HG03439 (cell line): ENCODE measurements around the gene TPX2.

ENCODE experiments used
- ATAC-seq: cut with Tn5 transposase; IDR thresholded peaks from one replicate; pipeline ENCODE4 v1.9.1; 2021; ENCODE audit warnings: mild to moderate bottlenecking, moderate library complexity; ENCODE audit not compliant: unreplicated experiment

Gene TPX2

GRCh38 chr20:31760519-31761240, 21.6 kb downstream of the TPX2 start:
- no peak for ATAC-seq

GRCh38 chr20:31764641-31765305, 25.7 kb downstream of the TPX2 start:
- ATAC-seq = no peak

- no peak for ATAC-seq
Observed at GRCh38 chr20:31767805-31768204, 28.7 kb downstream of the TPX2 start.

DNA sequence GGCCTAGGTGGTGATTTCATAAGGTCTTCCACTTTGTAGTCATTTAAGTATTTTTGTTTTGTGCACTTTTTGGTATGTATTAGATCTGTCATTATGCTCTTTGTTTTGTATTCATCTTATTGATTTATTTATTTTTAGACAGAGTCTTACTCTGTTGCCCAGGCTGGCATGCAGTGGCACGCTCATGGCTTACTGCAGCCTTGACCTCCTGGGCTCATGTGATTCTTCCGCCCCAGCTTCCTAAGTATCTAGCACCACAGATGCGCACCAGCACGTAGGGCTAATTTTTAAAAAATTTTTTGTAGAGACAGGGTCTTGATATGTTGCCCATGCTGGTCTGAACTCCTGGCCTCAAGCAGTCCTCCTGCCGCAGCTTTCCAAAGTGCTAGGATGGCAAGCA, 30.6 kb downstream of the TPX2 start:
- no peak for ATAC-seq

- ATAC-seq = no peak
Observed at GRCh38 chr20:31770243-31770642, 31.2 kb downstream of the TPX2 start.

- no peak for ATAC-seq
Observed at GRCh38 chr20:31774408-31774807, 35.3 kb downstream of the TPX2 start.

DNA sequence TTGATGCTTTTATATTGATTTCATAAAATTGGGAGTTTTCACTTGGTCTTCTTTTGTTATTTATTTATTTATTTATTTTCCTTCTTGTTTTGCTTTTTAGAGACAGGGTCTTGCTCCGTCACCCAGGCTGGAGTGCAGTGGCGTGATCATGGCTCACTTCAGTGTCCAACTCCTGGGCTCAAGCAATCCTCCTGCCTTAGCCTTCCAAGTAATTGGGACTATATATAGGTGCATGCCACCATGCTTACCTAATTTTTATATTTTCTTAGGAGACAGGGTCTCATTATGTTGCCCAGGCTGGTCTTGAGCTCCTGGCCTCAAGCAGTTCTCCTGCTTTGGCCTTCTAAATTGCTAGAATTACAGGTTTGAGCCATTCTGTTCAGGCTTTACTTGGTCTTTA, 41.7 kb downstream of the TPX2 start:
- ATAC-seq = no peak

DNA sequence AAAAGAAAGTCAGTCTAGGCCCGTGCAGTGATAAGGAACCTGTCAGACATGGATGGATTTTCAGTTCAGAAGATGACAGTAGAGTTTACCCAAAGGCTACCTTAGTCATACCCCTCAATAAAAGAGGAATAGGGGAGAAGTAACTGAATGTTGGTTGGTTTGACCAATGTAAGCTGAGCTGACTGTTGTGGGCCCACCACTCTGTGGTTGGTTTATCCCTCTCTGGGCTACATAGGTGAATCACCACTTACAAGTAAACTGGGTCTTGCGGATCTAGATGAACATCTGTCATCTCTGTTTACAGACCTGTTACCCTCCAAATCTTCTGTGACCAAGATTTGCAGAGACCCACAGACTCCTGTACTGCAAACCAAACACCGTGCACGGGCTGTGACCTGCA, 42.9 kb downstream of the TPX2 start:
- no peak for ATAC-seq

DNA sequence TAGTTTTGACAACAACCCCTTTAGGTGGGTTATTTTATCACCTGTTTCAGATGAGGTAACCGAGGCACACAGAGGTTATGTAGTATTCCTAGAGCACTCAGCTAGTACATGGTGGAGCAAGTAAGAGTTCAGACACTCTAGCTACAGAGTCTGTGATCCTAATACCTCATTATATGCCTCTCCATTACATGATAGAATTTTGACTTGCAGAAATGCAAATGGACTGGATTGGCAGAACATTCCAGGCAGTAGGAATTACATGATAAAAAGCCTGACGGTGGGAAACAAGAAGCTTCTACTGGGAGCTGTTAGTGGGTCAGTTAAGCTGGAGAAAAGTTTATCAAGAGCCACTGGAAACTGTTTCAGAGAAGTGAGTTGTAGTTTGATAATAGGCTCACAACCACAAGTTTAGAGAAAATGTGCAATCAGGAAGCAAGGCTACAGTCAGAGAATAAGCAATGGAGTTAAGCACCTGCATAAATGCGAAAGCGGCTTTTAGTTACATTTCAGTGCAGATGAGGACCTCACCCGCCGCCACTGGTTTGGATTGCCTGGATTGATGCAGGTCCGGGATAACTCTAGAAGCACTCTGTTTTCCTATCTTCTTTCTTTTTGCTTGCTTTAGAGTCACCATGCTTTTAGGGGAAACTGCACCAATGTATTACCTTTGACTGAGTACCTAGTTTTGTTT, 45.4 kb downstream of the TPX2 start:
- ATAC-seq = no peak

- no peak for ATAC-seq
Observed at GRCh38 chr20:31785089-31785488, 46.0 kb downstream of the TPX2 start.

DNA sequence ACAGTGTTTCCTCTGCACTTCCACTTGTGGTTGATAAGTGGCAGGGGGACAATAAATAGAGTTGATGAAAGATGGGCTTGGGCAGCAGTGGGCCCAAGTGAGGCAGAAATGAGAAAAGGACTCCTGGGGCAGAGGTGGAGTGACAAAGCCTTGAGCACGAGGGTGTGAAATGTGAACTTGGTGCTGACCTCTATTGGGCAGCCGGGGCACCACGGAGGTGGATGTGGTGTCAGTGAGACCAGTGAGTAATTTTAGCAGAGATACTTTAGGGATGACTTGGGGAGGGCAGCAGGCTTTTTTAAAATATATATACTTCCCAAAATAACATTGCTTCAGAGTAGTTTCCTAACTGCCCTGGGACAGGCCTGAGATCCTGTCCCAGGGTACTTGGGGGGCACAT, 49.5 kb downstream of the TPX2 start:
- ATAC-seq = no peak

DNA sequence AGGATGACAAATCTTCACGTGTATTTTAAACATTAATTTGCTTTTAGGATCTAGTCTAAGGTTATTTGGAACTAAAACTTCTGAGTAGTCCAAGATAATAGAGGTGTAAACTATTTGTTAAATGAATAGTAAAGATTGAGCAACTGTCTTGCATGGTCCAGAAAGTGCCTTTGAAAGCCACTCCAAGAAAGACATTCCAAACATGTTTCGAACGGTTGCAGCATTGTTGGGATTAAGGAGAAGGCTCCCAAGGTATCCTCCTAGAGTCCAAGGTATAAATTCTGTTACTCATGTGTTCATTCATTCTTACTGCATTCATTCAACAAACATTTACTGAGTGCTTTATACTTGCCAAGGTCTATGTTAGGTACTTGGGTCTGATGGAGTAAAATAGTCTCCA, 51.3 kb downstream of the TPX2 start:
- no peak for ATAC-seq

DNA sequence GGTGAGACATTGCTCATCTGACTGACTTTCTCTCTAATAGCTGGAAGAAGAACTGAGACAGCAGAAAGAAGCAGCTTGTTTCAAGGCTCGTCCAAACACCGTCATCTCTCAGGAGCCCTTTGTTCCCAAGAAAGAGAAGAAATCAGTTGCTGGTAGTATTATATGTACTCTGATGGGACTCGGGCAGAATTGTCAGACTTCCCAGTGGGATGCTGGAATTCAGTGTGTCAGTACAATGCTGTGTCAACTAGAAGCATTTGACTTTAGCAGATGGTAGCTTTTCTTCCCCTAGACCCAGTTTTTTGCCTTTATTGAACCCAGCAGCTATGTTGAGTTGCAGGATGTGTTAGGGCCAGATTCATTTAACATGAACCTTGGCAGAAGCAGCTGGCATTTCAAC, 58.3 kb downstream of the TPX2 start:
- ATAC-seq = no peak

DNA sequence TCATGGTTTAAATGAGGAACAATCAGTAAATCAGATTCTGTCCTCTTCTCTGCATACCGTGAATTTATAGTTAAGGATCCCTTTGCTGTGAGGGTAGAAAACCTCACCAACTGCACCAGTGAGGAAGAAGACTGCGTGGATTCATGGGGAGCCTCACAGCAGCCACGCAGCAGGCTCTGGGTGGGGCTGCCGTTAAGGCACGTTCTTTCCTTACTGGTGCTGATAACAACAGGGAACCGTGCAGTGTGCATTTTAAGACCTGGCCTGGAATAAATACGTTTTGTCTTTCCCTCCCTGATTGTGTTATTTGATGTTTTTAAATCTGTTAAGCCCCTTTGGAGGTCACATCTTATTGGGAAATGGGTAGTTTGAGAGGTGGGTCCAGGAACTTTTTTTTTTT, 62.4 kb downstream of the TPX2 start:
- ATAC-seq = no peak

GRCh38 chr20:31803552-31804291, 64.6 kb downstream of the TPX2 start:
- no peak for ATAC-seq

GRCh38 chr20:31806564-31807355, 67.7 kb downstream of the TPX2 start:
- ATAC-seq = no peak

DNA sequence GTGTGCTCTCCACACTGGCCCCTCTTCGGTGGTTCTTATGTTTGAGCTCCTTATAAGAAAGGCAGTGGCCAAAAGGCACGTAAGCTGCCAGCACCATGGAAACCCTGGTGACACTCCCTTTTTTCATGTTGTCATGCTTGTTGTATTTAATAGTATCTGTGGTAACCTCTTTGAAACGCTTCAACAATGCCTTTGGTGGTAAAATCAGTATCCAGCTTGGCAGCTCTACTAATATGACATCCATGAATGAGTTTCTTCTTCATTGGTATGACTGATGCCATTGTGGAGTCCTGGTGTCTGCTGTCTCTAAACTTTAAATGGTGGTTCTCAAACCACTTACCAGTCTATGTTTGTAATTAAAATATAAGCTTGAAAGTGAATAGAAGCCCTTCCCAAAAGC, 69.4 kb downstream of the TPX2 start:
- ATAC-seq = no peak

- no peak for ATAC-seq
Observed at GRCh38 chr20:31809661-31810060, 70.6 kb downstream of the TPX2 start.

- no peak for ATAC-seq
Observed at GRCh38 chr20:31811198-31811597, 72.1 kb downstream of the TPX2 start.

GRCh38 chr20:31811796-31812728, 73.0 kb downstream of the TPX2 start:
- ATAC-seq = no peak
